Measurements from ENCODE around the gene ZNF280D.

GRCh38 chr15:56733136-56734012 lies at the start of gene ZNF280D:
- TF ChIP-seq POLR2AphosphoS5 (IDR thresholded peaks at IDR 0.05; ENCODE audit: borderline replicate concordance, low read depth, low read length) (peak; percentile 54; the same call in 1 of the 2 replicates), EZH2 (IDR thresholded peaks at IDR 0.05) (no peak)

Data from SK-N-MC (cell line).